ENCODE measurements around the gene MUSTN1.

Gene MUSTN1

GRCh38 chr3:52872245-52872644 is 37.4 kb upstream of the MUSTN1 start:
- Histone ChIP-seq H3K27me3 (ENCODE audit: low read depth, low read length) (no peaks in the 10 kb centered on the region), H3K27ac (ENCODE audit: low read length) (no peak overlapping the region), H3K4me1 (ENCODE audit: control insufficient read depth in 1 of 2, insufficient read depth in 2 of 2, low read length in 2 of 2) (no peaks in the 10 kb centered on the region), H3K9me3 (ENCODE audit: control insufficient read depth in 1 of 2, low read length in 2 of 2) (no peaks in the 10 kb centered on the region), H3K4me3 (ENCODE audit: low read depth in 1 of 2, low read length in 2 of 2) (no peak overlapping the region), H3K36me3 (ENCODE audit: control insufficient read depth in 1 of 2, insufficient read depth in 2 of 2, low read length in 2 of 2) (peaks cover 0 to 2% of the 10 kb centered on the region in 2 donors)

- no peak overlapping the region for H3K4me3 ChIP-seq (ENCODE audit: low read depth in 1 of 2, low read length in 2 of 2)
These were observed 36.9 kb upstream of the MUSTN1 start for GRCh38 chr3:52871761-52872160.

GRCh38 chr3:52870471-52870870 is 35.7 kb upstream of the MUSTN1 start:
- Histone ChIP-seq H3K9me3 (ENCODE audit: control insufficient read depth in 1 of 2, low read length in 2 of 2) (no peaks in the 10 kb centered on the region), H3K27ac (ENCODE audit: low read length) (no peak overlapping the region), H3K27me3 (ENCODE audit: low read depth, low read length) (no peaks in the 10 kb centered on the region), H3K36me3 (ENCODE audit: control insufficient read depth in 1 of 2, insufficient read depth in 2 of 2, low read length in 2 of 2) (peaks cover 0 to 3% of the 10 kb centered on the region in 2 donors), H3K4me1 (ENCODE audit: control insufficient read depth in 1 of 2, insufficient read depth in 2 of 2, low read length in 2 of 2) (no peaks in the 10 kb centered on the region), H3K4me3 (ENCODE audit: low read depth in 1 of 2, low read length in 2 of 2) (no peak overlapping the region)

More at GRCh38 chr3:52871761-52872160, 36.9 kb upstream of the MUSTN1 start:
- no peaks in the 10 kb centered on the region for H3K4me1 ChIP-seq (ENCODE audit: control insufficient read depth in 1 of 2, insufficient read depth in 2 of 2, low read length in 2 of 2)
- no peaks in the 10 kb centered on the region for H3K27me3 ChIP-seq (ENCODE audit: low read depth, low read length)
- no peaks in the 10 kb centered on the region for H3K9me3 ChIP-seq (ENCODE audit: control insufficient read depth in 1 of 2, low read length in 2 of 2)
- no peak overlapping the region for H3K27ac ChIP-seq (ENCODE audit: low read length)
- H3K36me3 ChIP-seq (ENCODE audit: control insufficient read depth in 1 of 2, insufficient read depth in 2 of 2, low read length in 2 of 2): no peaks in the 10 kb centered on the region

GRCh38 chr3:52866427-52866826 is 31.6 kb upstream of the MUSTN1 start:
- no peak overlapping the region for H3K4me3 ChIP-seq (ENCODE audit: low read depth in 1 of 2, low read length in 2 of 2)
- no peak overlapping the region for H3K27ac ChIP-seq (ENCODE audit: low read length)
- peaks cover 0 to 3% of the 10 kb centered on the region in 2 donors for H3K36me3 ChIP-seq (ENCODE audit: control insufficient read depth in 1 of 2, insufficient read depth in 2 of 2, low read length in 2 of 2)
- H3K27me3 ChIP-seq (ENCODE audit: low read depth, low read length): no peaks in the 10 kb centered on the region
- no peaks in the 10 kb centered on the region for H3K4me1 ChIP-seq (ENCODE audit: control insufficient read depth in 1 of 2, insufficient read depth in 2 of 2, low read length in 2 of 2)
- no peaks in the 10 kb centered on the region for H3K9me3 ChIP-seq (ENCODE audit: control insufficient read depth in 1 of 2, low read length in 2 of 2)

- no peaks in the 10 kb centered on the region for H3K27me3 ChIP-seq (ENCODE audit: low read depth, low read length)
- H3K4me3 ChIP-seq (ENCODE audit: low read depth in 1 of 2, low read length in 2 of 2): no peak overlapping the region
- H3K4me1 ChIP-seq (ENCODE audit: control insufficient read depth in 1 of 2, insufficient read depth in 2 of 2, low read length in 2 of 2): no peaks in the 10 kb centered on the region
- H3K9me3 ChIP-seq (ENCODE audit: control insufficient read depth in 1 of 2, low read length in 2 of 2): no peaks in the 10 kb centered on the region
- no peak overlapping the region for H3K27ac ChIP-seq (ENCODE audit: low read length)
- H3K36me3 ChIP-seq (ENCODE audit: control insufficient read depth in 1 of 2, insufficient read depth in 2 of 2, low read length in 2 of 2): peaks cover 0 to 3% of the 10 kb centered on the region in 2 donors
These were observed 31.2 kb upstream of the MUSTN1 start for GRCh38 chr3:52865994-52866393.

- Histone ChIP-seq H3K9me3 (ENCODE audit: control insufficient read depth in 1 of 2, low read length in 2 of 2) (no peaks in the 10 kb centered on the region), H3K4me1 (ENCODE audit: control insufficient read depth in 1 of 2, insufficient read depth in 2 of 2, low read length in 2 of 2) (no peaks in the 10 kb centered on the region), H3K4me3 (ENCODE audit: low read depth in 1 of 2, low read length in 2 of 2) (no peak overlapping the region), H3K36me3 (ENCODE audit: control insufficient read depth in 1 of 2, insufficient read depth in 2 of 2, low read length in 2 of 2) (peaks cover 0 to 5% of the 10 kb centered on the region in 2 donors), H3K27ac (ENCODE audit: low read length) (no peak overlapping the region), H3K27me3 (ENCODE audit: low read depth, low read length) (no peaks in the 10 kb centered on the region)
These were observed 25.6 kb upstream of the MUSTN1 start for GRCh38 chr3:52860424-52860768.

GRCh38 chr3:52859686-52860423 is 25.0 kb upstream of the MUSTN1 start:
- Histone ChIP-seq H3K36me3 (ENCODE audit: control insufficient read depth in 1 of 2, insufficient read depth in 2 of 2, low read length in 2 of 2) (peaks cover 0 to 6% of the 10 kb centered on the region in 2 donors), H3K27ac (ENCODE audit: low read length) (no peak overlapping the region), H3K4me1 (ENCODE audit: control insufficient read depth in 1 of 2, insufficient read depth in 2 of 2, low read length in 2 of 2) (no peaks in the 10 kb centered on the region), H3K4me3 (ENCODE audit: low read depth in 1 of 2, low read length in 2 of 2) (no peak overlapping the region), H3K27me3 (ENCODE audit: low read depth, low read length) (no peaks in the 10 kb centered on the region), H3K9me3 (ENCODE audit: control insufficient read depth in 1 of 2, low read length in 2 of 2) (no peaks in the 10 kb centered on the region)

GRCh38 chr3:52857864-52858263 is 23.0 kb upstream of the MUSTN1 start:
- Histone ChIP-seq H3K9me3 (ENCODE audit: control insufficient read depth in 1 of 2, low read length in 2 of 2) (no peaks in the 10 kb centered on the region), H3K36me3 (ENCODE audit: control insufficient read depth in 1 of 2, insufficient read depth in 2 of 2, low read length in 2 of 2) (peaks cover 0 to 6% of the 10 kb centered on the region in 2 donors), H3K27ac (ENCODE audit: low read length) (no peak overlapping the region), H3K27me3 (ENCODE audit: low read depth, low read length) (no peaks in the 10 kb centered on the region), H3K4me3 (ENCODE audit: low read depth in 1 of 2, low read length in 2 of 2) (no peak overlapping the region), H3K4me1 (ENCODE audit: control insufficient read depth in 1 of 2, insufficient read depth in 2 of 2, low read length in 2 of 2) (no peaks in the 10 kb centered on the region)

- H3K9me3 ChIP-seq (ENCODE audit: control insufficient read depth in 1 of 2, low read length in 2 of 2): no peaks in the 10 kb centered on the region
- no peak overlapping the region for H3K27ac ChIP-seq (ENCODE audit: low read length)
- no peak overlapping the region for H3K4me3 ChIP-seq (ENCODE audit: low read depth in 1 of 2, low read length in 2 of 2)
These were observed 22.3 kb upstream of the MUSTN1 start for GRCh38 chr3:52857133-52857532.

GRCh38 chr3:52856666-52857065 is 21.8 kb upstream of the MUSTN1 start:
- H3K36me3 ChIP-seq (ENCODE audit: control insufficient read depth in 1 of 2, insufficient read depth in 2 of 2, low read length in 2 of 2): peaks cover 8 to 15% of the 10 kb centered on the region in 2 donors
- no peak overlapping the region for H3K4me3 ChIP-seq (ENCODE audit: low read depth in 1 of 2, low read length in 2 of 2)
- no peaks in the 10 kb centered on the region for H3K4me1 ChIP-seq (ENCODE audit: control insufficient read depth in 1 of 2, insufficient read depth in 2 of 2, low read length in 2 of 2)
- H3K27ac ChIP-seq (ENCODE audit: low read length): no peak overlapping the region
- no peaks in the 10 kb centered on the region for H3K9me3 ChIP-seq (ENCODE audit: control insufficient read depth in 1 of 2, low read length in 2 of 2)
- H3K27me3 ChIP-seq (ENCODE audit: low read depth, low read length): no peaks in the 10 kb centered on the region

More at GRCh38 chr3:52857133-52857532, 22.3 kb upstream of the MUSTN1 start:
- no peaks in the 10 kb centered on the region for H3K27me3 ChIP-seq (ENCODE audit: low read depth, low read length)
- peaks cover 3 to 10% of the 10 kb centered on the region in 2 donors for H3K36me3 ChIP-seq (ENCODE audit: control insufficient read depth in 1 of 2, insufficient read depth in 2 of 2, low read length in 2 of 2)
- H3K4me1 ChIP-seq (ENCODE audit: control insufficient read depth in 1 of 2, insufficient read depth in 2 of 2, low read length in 2 of 2): no peaks in the 10 kb centered on the region

GRCh38 chr3:52854013-52854412 is 19.2 kb upstream of the MUSTN1 start:
- Histone ChIP-seq H3K9me3 (ENCODE audit: control insufficient read depth in 1 of 2, low read length in 2 of 2) (no peaks in the 10 kb centered on the region), H3K36me3 (ENCODE audit: control insufficient read depth in 1 of 2, insufficient read depth in 2 of 2, low read length in 2 of 2) (peaks cover 19 to 27% of the 10 kb centered on the region in 2 donors), H3K27me3 (ENCODE audit: low read depth, low read length) (no peaks in the 10 kb centered on the region), H3K4me3 (ENCODE audit: low read depth in 1 of 2, low read length in 2 of 2) (no peak overlapping the region), H3K4me1 (ENCODE audit: control insufficient read depth in 1 of 2, insufficient read depth in 2 of 2, low read length in 2 of 2) (no peaks in the 10 kb centered on the region), H3K27ac (ENCODE audit: low read length) (no peak overlapping the region)

GRCh38 chr3:52852419-52852818 is 17.6 kb upstream of the MUSTN1 start:
- H3K27ac ChIP-seq (ENCODE audit: low read length): no peak overlapping the region
- H3K9me3 ChIP-seq (ENCODE audit: control insufficient read depth in 1 of 2, low read length in 2 of 2): no peaks in the 10 kb centered on the region
- H3K36me3 ChIP-seq (ENCODE audit: control insufficient read depth in 1 of 2, insufficient read depth in 2 of 2, low read length in 2 of 2): peaks cover 19 to 36% of the 10 kb centered on the region in 2 donors
- no peaks in the 10 kb centered on the region for H3K4me1 ChIP-seq (ENCODE audit: control insufficient read depth in 1 of 2, insufficient read depth in 2 of 2, low read length in 2 of 2)
- H3K27me3 ChIP-seq (ENCODE audit: low read depth, low read length): no peaks in the 10 kb centered on the region
- no peak overlapping the region for H3K4me3 ChIP-seq (ENCODE audit: low read depth in 1 of 2, low read length in 2 of 2)
